SK-N-SH (cell line): ENCODE results near the gene THEM4. TPM values are rescaled to one million over a fixed set of nuclear protein-coding genes. Genes with fewer than 3 reads are reported as not detected.
A peak's percentile ranks its signal among the peaks of the same experiment; 100 is the strongest.

Experiments used
- CTCF ChIA-PET: fragments of 300-600, 350-600 bp; formaldehyde crosslinking; extraction: SDS; loops from one replicate; lab custom pipeline; 2021; lab: Yijun Ruan, JAX
- POLR2A ChIA-PET: fragments of 350-600 bp; sonication (Branson Sonifier 250); formaldehyde crosslinking; extraction: SDS; loops from one replicate; lab custom pipeline; 2020; ENCODE audit warnings: antibody characterized with exemption, inconsistent platforms; lab: Yijun Ruan, JAX
- DNase-seq: peaks from one replicate; pipeline ENCODE4 v3.0.0; 2012
- H2AFZ ChIP-seq: fragments of 200-600 bp; sonication (generic); 2 replicates; pipeline ENCODE4 v1.8.1; 2016; ENCODE audit warnings: antibody characterized with exemption, mild to moderate bottlenecking, low read depth
- H3F3A ChIP-seq: fragments of 200-600 bp; sonication (generic); replicated peaks from 2 replicates; pipeline ENCODE3; 2016; ENCODE audit warnings: antibody characterized with exemption, mild to moderate bottlenecking; ENCODE audit not compliant: insufficient read depth
- H3K27ac ChIP-seq, 2 experiments: fragments of 200-500 bp in 1 of 2; fragments of 200-600 bp in 1 of 2; sonication (Bioruptor generic) in 1 of 2; sonication (generic), shearing (Covaris generic) in 1 of 2; 2 replicates each; pipeline versions ENCODE4 v1.5.1 to v1.6.1; 2014 to 2016; ENCODE audit warnings: low read depth in 2 of 2, inconsistent platforms in 1 of 2, low read length in 1 of 2, mild to moderate bottlenecking in 1 of 2, mixed read lengths in 1 of 2
- H3K27me3 ChIP-seq: fragments of 200-600 bp; sonication (generic), shearing (Covaris generic); 2 replicates; pipeline ENCODE4 v1.6.1; 2016; ENCODE audit warnings: mixed run types; ENCODE audit not compliant: insufficient read depth
- H3K36me3 ChIP-seq, 2 experiments: fragments of 200-500 bp in 1 of 2; fragments of 200-600 bp in 1 of 2; sonication (Bioruptor generic) in 1 of 2; sonication (generic) in 1 of 2; replicated peaks in 1 of 2; 2 replicates each; pipeline versions ENCODE3 to v1.5.1; 2014 to 2016; ENCODE audit warnings: low read length in 1 of 2, mild to moderate bottlenecking in 1 of 2; ENCODE audit not compliant: insufficient read depth in 2 of 2, control insufficient read depth in 1 of 2
- H3K4me1 ChIP-seq, 2 experiments: fragments of 200-500 bp in 1 of 2; fragments of 200-600 bp in 1 of 2; sonication (Bioruptor generic) in 1 of 2; sonication (generic), shearing (Covaris generic) in 1 of 2; 2 replicates each; pipeline versions ENCODE4 v1.5.1 to v1.6.1; 2014 to 2016; ENCODE audit warnings: low read depth in 1 of 2, low read length in 1 of 2, mixed run types in 1 of 2; ENCODE audit not compliant: insufficient read depth in 2 of 2, control insufficient read depth in 1 of 2
- H3K4me2 ChIP-seq: fragments of 200-600 bp; sonication (generic), shearing (Covaris generic); 2 replicates; pipeline ENCODE4 v1.6.1; 2017; ENCODE audit warnings: mixed run types
- H3K4me3 ChIP-seq, 2 experiments: fragments of 200-500 bp in 1 of 2; fragments of 200-600 bp in 1 of 2; sonication (Bioruptor generic) in 1 of 2; sonication (generic), shearing (Covaris generic) in 1 of 2; 2 replicates each; pipeline versions ENCODE4 v1.5.1 to v1.8.1; 2014 to 2016; ENCODE audit warnings: low read depth in 2 of 2, inconsistent platforms in 1 of 2, low read length in 1 of 2, mild to moderate bottlenecking in 1 of 2, mixed read lengths in 1 of 2, moderate library complexity in 1 of 2
- H3K79me2 ChIP-seq: fragments of 200-600 bp; sonication (generic); 2 replicates; pipeline ENCODE4 v1.8.1; 2017; ENCODE audit warnings: mild to moderate bottlenecking; ENCODE audit not compliant: insufficient read depth
- H3K9ac ChIP-seq: fragments of 200-600 bp; sonication (generic); 2 replicates; pipeline ENCODE4 v1.6.1; 2017; ENCODE audit warnings: mixed run types
- H3K9me2 ChIP-seq: fragments of 200-600 bp; sonication (generic); 2 replicates; pipeline ENCODE4 v1.6.1; 2017; ENCODE audit warnings: mixed run types
- H3K9me3 ChIP-seq: fragments of 200-600 bp; sonication (generic); 2 replicates; pipeline ENCODE4 v1.6.1; 2017; ENCODE audit warnings: mixed run types, mild to moderate bottlenecking, moderate library complexity
- H4K20me1 ChIP-seq: fragments of 200-600 bp; sonication (generic); 2 replicates; pipeline ENCODE4 v1.6.1; 2017; ENCODE audit warnings: mild to moderate bottlenecking, mixed run types; ENCODE audit not compliant: insufficient read depth
- EZH2phosphoT487 ChIP-seq: fragments of 200-600 bp; sonication (generic); IDR thresholded peaks from 2 replicates; pipeline ENCODE4 v1.6.1; 2017; ENCODE audit warnings: low read depth, mixed run types, mild to moderate bottlenecking, antibody characterized with exemption, moderate library complexity, borderline replicate concordance
- FOSL2 ChIP-seq: IDR thresholded peaks from 2 replicates; pipeline ENCODE4 v1.4.0; 2012; ENCODE audit warnings: low read depth, mild to moderate bottlenecking, moderate library complexity, borderline replicate concordance
- FOXJ3 ChIP-seq: sonication (generic); formaldehyde crosslinking; IDR thresholded peaks from 2 replicates; pipeline ENCODE4 v1.5.1; 2020; ENCODE audit warnings: mild to moderate bottlenecking, missing genetic modification reagents
- GABPA ChIP-seq: IDR thresholded peaks from 2 replicates; pipeline ENCODE4 v1.4.0; 2012; ENCODE audit warnings: low read depth, mild to moderate bottlenecking
- GATA2 ChIP-seq: sonication (generic); formaldehyde crosslinking; IDR thresholded peaks from 2 replicates; pipeline ENCODE4 v1.5.0; 2020; ENCODE audit warnings: mild to moderate bottlenecking, missing genetic modification reagents
- IRF3 ChIP-seq: fragments of 150-350 bp; IDR thresholded peaks from 2 replicates; pipeline ENCODE4 v1.6.1; 2016; ENCODE audit warnings: mild to moderate bottlenecking, low read depth, low read length
- JUND ChIP-seq: IDR thresholded peaks from 2 replicates; pipeline ENCODE4 v1.4.0; 2012
- MEF2A ChIP-seq: IDR thresholded peaks from 2 replicates; pipeline ENCODE4 v1.4.0; 2012; ENCODE audit warnings: low read depth, borderline replicate concordance
- MXI1 ChIP-seq: IDR thresholded peaks from 2 replicates; pipeline ENCODE4 v1.6.1; 2012; ENCODE audit warnings: mild to moderate bottlenecking, low read depth, low read length, improper control_type of control experiment
- POLR2AphosphoS5 ChIP-seq: IDR thresholded peaks from 2 replicates; pipeline ENCODE4 v1.6.1; 2012; ENCODE audit warnings: low read depth, low read length
- RAD21 ChIP-seq: IDR thresholded peaks from 2 replicates; pipeline ENCODE4 v1.6.1; 2012; ENCODE audit warnings: mild to moderate bottlenecking, low read length
- RCOR1 ChIP-seq: fragments of 150-350 bp; IDR thresholded peaks from 2 replicates; pipeline ENCODE4 v1.6.1; 2017; ENCODE audit warnings: antibody characterized with exemption, low read length
- RFX5 ChIP-seq: IDR thresholded peaks from 2 replicates; pipeline ENCODE4 v1.6.1; 2012; ENCODE audit warnings: mild to moderate bottlenecking, improper control_type of control experiment, low read length
- TAF1 ChIP-seq: IDR thresholded peaks from 2 replicates; pipeline ENCODE4 v1.6.1; 2012; ENCODE audit warnings: low read depth, mild to moderate bottlenecking, low read length, moderate library complexity, borderline replicate concordance
- TCF12 ChIP-seq: IDR thresholded peaks from 2 replicates; pipeline ENCODE4 v1.4.0; 2012
- TEAD4 ChIP-seq: IDR thresholded peaks from 2 replicates; pipeline ENCODE4 v1.4.0; 2012; ENCODE audit warnings: mild to moderate bottlenecking, borderline replicate concordance; ENCODE audit not compliant: insufficient read depth
- USF1 ChIP-seq: IDR thresholded peaks from 2 replicates; pipeline ENCODE4 v1.4.0; 2012; ENCODE audit warnings: low read depth, borderline replicate concordance
- WGBS: methylation state at CpG from one replicate; pipeline ENCODE4 v1.1.6; 2017; ENCODE audit warnings: low lambda C conversion rate; 5-methylcytosine and 5-hydroxymethylcytosine counted together
- polyA plus RNA-seq, 3 experiments: library from polyadenylated mRNA; depleted of rRNA; stranded (reverse); fragments of >200 nt; gene quantifications; 2 replicates each; pipeline ENCODE4 v1.2.3, GENCODE V29; 2012
- TF ChIP-seq, protein P1 (sequence below): IDR thresholded peaks from 2 replicates; pipeline ENCODE4; 2012
- TF ChIP-seq, protein P2 (sequence below): fragments of 150-350 bp; IDR thresholded peaks from 2 replicates; pipeline ENCODE4 v1.6.1; 2017; ENCODE audit warnings: antibody characterized with exemption, low read length, low read depth, borderline replicate concordance
- TF ChIP-seq, protein P3 (sequence below): IDR thresholded peaks from 2 replicates; pipeline ENCODE4 v1.4.0; 2012; ENCODE audit warnings: low read depth, borderline replicate concordance

Gene THEM4
- polyA plus RNA-seq, 1 of the 3 experiments (the other 2 are of a cell fraction) = 10.1 TPM

DNA sequence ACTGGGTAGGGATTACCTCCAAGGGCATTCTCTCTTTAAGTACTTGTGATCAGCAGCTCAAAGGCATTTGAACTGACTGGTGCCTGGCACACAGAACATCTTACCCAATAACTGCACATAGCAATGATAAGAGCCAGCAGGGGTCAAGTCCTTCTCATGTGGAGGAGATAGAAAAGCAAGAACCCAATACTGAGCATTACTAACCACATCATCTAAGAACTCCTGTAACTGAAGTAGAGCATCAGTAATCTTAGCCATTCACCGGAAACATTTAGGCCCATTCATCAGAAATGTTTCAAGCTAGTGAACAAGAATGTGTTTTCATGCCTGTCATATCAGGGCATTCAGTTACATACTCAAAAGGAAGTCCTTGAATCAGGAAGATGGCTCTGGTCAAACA, 33.6 kb upstream of the THEM4 start:
- Histone ChIP-seq H3K9me2 (no peaks in the 10 kb centered on the region), H4K20me1 (no peaks in the 10 kb centered on the region), H3F3A (no peaks in the 10 kb centered on the region), H3K36me3 (no peaks in the 10 kb centered on the region), H3K27me3 (no peaks in the 10 kb centered on the region; the same call in 1 of the 2 replicates), H3K79me2 (no peaks in the 10 kb centered on the region), H3K9me3 (no peaks in the 10 kb centered on the region), H3K9ac (no peak overlapping the region), H3K4me3 (no peak overlapping the region), H3K27ac (peak overlapping the region in 1 of 2 experiments; percentile 5; a peak in 1 of 4 replicates), H3K4me2 (no peak overlapping the region), H2AFZ (no peak overlapping the region), H3K4me1 (peaks cover 2 to 6% of the 10 kb centered on the region in 2 experiments; a peak in 2 of 4 replicates)
- no peak for DNase-seq
- TF ChIP-seq, protein P1, sequence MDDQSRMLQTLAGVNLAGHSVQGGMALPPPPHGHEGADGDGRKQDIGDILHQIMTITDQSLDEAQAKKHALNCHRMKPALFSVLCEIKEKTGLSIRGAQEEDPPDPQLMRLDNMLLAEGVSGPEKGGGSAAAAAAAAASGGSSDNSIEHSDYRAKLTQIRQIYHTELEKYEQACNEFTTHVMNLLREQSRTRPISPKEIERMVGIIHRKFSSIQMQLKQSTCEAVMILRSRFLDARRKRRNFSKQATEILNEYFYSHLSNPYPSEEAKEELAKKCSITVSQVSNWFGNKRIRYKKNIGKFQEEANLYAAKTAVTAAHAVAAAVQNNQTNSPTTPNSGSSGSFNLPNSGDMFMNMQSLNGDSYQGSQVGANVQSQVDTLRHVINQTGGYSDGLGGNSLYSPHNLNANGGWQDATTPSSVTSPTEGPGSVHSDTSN = peak; percentile 39; the same call in 1 of the 2 replicates
- TF ChIP-seq RFX5 (no peak), RAD21 (no peak), MEF2A (no peak)
- POLR2A ChIA-PET = no interaction called here
- CTCF ChIA-PET = interaction anchor here (1.0 to 11.8 kb wide), 2 partner anchors 9 to 58 kb away, joined by 3 to 172 read pairs; no protein-coding TSS in a partner anchor
- WGBS = 7% methylated on average over 1 of the region's 1 CpG

GRCh38 chr1:151940541-151940940, 31.2 kb upstream of the THEM4 start:
- no peak for TF ChIP-seq TEAD4
- TF ChIP-seq GATA2 = no peak
- TF ChIP-seq MXI1 = no peak
- no peak for TF ChIP-seq POLR2AphosphoS5
- no peak for TF ChIP-seq RCOR1
- TF ChIP-seq, protein P2, sequence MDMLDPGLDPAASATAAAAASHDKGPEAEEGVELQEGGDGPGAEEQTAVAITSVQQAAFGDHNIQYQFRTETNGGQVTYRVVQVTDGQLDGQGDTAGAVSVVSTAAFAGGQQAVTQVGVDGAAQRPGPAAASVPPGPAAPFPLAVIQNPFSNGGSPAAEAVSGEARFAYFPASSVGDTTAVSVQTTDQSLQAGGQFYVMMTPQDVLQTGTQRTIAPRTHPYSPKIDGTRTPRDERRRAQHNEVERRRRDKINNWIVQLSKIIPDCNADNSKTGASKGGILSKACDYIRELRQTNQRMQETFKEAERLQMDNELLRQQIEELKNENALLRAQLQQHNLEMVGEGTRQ = no peak
- no peak for TF ChIP-seq USF1
- TF ChIP-seq GABPA = no peak
- TF ChIP-seq IRF3 = no peak
- no peak for TF ChIP-seq FOSL2
- no peak for TF ChIP-seq FOXJ3 (CRISPR knock-in tag)
- TF ChIP-seq TCF12 = no peak
- TF ChIP-seq, protein P3, sequence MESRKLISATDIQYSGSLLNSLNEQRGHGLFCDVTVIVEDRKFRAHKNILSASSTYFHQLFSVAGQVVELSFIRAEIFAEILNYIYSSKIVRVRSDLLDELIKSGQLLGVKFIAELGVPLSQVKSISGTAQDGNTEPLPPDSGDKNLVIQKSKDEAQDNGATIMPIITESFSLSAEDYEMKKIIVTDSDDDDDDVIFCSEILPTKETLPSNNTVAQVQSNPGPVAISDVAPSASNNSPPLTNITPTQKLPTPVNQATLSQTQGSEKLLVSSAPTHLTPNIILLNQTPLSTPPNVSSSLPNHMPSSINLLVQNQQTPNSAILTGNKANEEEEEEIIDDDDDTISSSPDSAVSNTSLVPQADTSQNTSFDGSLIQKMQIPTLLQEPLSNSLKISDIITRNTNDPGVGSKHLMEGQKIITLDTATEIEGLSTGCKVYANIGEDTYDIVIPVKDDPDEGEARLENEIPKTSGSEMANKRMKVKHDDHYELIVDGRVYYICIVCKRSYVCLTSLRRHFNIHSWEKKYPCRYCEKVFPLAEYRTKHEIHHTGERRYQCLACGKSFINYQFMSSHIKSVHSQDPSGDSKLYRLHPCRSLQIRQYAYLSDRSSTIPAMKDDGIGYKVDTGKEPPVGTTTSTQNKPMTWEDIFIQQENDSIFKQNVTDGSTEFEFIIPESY = no peak
- no peak for TF ChIP-seq JUND
- TF ChIP-seq RFX5 = no peak
- TF ChIP-seq TAF1 = no peak
- TF ChIP-seq RAD21 = no peak
- TF ChIP-seq EZH2phosphoT487 = no peak
- no peak for TF ChIP-seq MEF2A
- Histone ChIP-seq H3K4me1 (peaks cover 0 to 2% of the 10 kb centered on the region in 2 experiments; a peak in 1 of 4 replicates), H3K79me2 (no peaks in the 10 kb centered on the region), H3K9me2 (no peaks in the 10 kb centered on the region), H3F3A (no peaks in the 10 kb centered on the region), H3K27me3 (peaks cover 3% of the 10 kb centered on the region; the same call in 1 of the 2 replicates), H4K20me1 (no peaks in the 10 kb centered on the region), H3K27ac (peak overlapping the region in 1 of 2 experiments; percentile 70; a peak in 2 of 4 replicates), H3K4me3 (no peak overlapping the region), H3K4me2 (peak overlapping the region; percentile 11; the same call in 1 of the 2 replicates), H3K9me3 (no peaks in the 10 kb centered on the region), H3K36me3 (no peaks in the 10 kb centered on the region), H3K9ac (peak overlapping the region; percentile 46; the same call in 1 of the 2 replicates), H2AFZ (no peak overlapping the region)
- ChIA-PET POLR2A (no interaction called here), CTCF (interaction anchor here (1.3 to 11.8 kb wide), 2 partner anchors 9 to 61 kb away, joined by 3 to 172 read pairs; no protein-coding TSS in a partner anchor)
- 3% methylated on average over 1 of the region's 1 CpG for WGBS
- no peak for DNase-seq
